GM12801 (cell line): ENCODE data around the gene RNASEL.

Experiments
- CTCF ChIP-seq: IDR thresholded peaks from one replicate; pipeline ENCODE4 v1.5.1; 2011; ENCODE audit warnings: control low read depth; ENCODE audit not compliant: insufficient read length; ENCODE audit errors: extremely low read depth

The RNASEL gene

GRCh38 chr1:182625719-182626504 lies 36.9 kb upstream of the RNASEL start:
- no peak for TF ChIP-seq CTCF

GRCh38 chr1:182625024-182625423 lies 36.0 kb upstream of the RNASEL start:
- TF ChIP-seq CTCF: no peak

- TF ChIP-seq CTCF: no peak
These were observed 35.5 kb upstream of the RNASEL start for GRCh38 chr1:182624577-182624976.

- no peak for TF ChIP-seq CTCF
These were observed 34.0 kb upstream of the RNASEL start for GRCh38 chr1:182622901-182623528.

GRCh38 chr1:182621906-182622305 lies 32.9 kb upstream of the RNASEL start:
- TF ChIP-seq CTCF: no peak

DNA sequence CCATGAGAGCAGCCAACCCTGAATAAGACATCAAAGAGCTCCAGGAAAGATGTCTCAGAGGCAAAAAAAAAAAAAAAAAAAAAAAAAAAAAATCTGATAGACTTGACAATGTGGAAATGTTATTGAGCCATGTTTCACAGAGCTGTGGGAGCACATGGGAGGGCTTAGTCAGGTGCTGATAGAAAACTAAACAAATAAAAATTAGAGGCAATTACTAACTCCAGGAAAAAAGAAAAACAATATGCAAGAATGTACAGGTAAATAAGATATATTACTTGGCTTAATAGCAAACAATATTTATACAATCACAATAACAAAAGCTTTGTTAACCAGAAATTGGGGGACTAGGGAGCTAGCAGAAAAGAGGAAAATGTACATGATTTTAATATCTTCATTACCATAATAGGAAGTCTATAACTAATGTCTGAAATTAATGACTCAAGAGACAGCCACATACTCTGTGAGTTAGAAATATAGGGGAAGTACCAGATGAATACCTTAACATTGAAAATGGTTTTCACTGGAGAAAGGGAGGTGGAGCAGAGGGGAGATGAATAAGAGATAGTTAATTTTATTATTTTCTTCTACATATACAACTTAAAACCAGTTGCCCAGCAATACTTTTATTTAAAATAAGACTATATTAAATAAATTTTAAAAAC lies 32.0 kb upstream of the RNASEL start:
- no peak for TF ChIP-seq CTCF

DNA sequence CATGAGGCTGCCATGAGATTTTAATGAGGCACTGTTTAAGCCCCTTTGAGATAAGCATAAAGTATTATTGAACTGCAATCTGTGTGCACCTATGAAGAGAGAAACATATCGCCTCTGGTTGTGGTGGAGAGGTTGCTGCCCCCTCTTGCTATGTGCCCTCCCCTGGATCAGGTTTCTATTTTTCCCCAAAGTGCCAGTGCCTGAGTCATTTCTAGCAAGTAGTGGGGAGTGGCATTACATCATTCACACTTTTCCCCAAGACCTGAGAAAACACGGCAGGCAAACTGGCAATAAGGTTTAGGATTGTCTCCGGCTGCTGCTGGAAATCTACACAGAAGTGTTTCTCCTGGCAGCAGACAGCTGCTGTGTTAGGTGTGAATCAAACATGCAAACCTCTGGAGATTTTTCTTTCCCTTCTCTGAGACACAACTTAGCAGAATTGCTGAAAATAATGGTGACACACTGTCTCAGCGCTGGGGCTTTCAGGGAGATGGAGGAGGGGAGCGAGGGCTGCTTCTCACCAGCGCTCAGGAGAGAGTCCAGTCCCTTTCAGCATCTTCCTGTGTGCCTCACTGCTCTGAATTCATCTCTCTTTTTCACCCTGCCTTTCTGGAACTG lies 28.8 kb upstream of the RNASEL start:
- TF ChIP-seq CTCF: no peak
